ENCODE results near the gene ESR1.

ESR1 gene

DNA sequence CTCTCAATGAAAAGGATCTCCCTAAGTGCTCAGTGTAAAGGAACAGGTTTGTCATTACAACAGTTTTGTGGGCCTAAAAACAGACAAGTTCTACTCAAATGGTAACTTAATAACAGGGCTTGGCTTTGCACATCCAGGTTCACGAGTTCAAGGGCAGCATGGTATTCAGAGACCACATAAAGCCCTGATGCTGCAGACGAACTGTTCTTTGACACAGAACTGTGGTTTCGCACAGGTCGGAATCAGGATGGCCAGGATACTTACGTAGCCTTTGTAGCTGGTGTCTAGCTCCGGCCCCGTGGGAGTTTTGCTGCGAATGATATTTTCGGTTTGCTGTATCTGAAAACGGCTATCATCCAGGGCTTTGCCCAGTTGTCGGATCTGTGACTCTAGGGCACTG lies 335.9 kb downstream of the ESR1 start:
- FAIRE-seq = no peak

DNA sequence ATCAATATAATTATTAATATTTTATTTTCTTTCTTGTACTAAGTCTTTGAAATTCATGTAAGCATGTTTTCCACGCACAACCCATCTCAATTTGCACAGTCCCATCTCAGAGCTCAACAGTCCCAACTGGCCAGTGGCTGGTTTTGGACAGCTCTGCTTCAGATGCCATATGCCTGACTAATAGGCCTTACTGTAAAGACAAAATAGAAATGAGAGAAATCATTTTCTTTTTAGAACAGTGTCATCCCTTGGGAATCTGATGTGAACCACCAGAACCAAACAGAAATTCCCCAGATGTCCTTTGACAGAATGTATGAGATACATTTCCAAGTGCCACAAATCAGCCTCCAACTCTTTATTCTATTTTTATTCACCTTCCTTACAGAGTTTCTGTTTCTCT lies 338.9 kb downstream of the ESR1 start:
- no peak for FAIRE-seq

DNA sequence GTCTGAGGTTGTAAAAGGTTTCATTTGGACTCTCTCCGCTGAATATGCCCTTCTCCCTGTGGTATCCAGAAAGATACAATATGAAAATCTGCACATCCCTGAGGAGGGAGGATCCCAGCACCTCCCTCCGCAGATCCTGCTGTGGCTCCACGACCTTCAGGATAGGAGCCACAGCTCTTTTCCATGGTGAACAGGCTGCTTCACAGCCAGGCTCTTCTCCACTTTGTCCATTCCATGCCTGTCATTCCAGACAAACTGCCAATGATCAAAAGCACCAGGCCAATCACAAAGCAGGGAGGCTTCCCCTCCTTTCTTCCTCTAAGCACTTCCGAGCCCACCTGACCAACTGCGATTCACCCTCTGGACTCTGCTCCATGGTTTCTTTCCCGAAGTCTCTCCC lies 339.8 kb downstream of the ESR1 start:
- FAIRE-seq = no peak

DNA sequence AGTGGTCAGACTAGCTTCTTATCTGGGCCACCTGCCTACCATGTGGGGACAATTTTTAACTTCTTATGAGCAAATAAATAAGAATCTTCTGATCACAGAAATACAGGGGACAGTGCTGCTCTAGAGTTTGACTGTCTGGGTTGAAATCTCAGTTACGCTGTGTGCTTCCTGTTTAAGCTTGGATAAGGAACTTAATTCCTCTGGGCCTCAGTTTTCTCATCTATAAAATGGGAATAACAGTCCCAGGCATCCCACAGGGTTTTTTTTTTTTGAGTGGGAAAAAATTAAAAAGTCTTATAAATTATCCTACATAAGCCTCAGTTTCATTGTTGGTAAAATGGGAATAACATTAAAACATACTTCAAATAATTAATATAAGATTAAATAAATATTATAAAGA lies 340.9 kb downstream of the ESR1 start:
- no peak for FAIRE-seq

DNA sequence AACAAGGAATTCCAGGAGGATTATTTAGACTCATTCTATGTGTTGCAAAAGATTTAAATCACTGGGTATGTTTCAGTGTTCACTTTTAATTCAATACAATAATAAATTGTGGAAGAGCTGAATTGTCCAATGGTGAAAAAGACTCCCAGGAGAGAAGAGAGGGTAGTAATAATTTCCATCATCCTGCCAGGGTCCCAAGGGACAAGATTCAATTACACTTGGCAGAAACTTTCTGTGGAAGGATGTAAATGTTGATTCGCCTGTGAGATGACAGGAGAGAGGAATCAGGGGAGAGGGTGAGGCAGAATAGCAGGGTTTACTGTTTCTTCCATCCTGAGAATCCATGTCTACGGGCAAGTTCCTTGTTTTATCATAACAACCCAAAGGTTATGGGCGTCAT lies 342.7 kb downstream of the ESR1 start:
- FAIRE-seq = no peak

DNA sequence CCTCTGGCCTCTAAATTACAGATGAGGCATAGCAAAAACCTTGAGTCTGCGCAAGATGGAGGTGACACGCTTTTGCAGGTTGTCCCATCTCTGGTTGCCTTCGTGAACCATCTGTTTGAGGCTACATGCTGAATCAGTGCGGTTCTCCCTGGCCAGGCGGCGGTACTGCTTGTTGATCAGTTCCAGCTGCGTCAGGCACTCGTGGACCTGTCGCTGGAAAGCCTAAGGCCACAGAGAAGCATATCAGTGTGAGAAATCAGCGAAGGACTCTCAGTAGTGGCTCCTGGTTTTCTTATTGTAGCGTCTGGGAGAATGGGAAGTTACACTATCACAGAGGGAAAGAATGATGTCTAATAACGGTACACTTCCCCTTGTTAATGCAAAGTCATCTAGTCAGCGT lies 344.4 kb downstream of the ESR1 start:
- no peak for FAIRE-seq

DNA sequence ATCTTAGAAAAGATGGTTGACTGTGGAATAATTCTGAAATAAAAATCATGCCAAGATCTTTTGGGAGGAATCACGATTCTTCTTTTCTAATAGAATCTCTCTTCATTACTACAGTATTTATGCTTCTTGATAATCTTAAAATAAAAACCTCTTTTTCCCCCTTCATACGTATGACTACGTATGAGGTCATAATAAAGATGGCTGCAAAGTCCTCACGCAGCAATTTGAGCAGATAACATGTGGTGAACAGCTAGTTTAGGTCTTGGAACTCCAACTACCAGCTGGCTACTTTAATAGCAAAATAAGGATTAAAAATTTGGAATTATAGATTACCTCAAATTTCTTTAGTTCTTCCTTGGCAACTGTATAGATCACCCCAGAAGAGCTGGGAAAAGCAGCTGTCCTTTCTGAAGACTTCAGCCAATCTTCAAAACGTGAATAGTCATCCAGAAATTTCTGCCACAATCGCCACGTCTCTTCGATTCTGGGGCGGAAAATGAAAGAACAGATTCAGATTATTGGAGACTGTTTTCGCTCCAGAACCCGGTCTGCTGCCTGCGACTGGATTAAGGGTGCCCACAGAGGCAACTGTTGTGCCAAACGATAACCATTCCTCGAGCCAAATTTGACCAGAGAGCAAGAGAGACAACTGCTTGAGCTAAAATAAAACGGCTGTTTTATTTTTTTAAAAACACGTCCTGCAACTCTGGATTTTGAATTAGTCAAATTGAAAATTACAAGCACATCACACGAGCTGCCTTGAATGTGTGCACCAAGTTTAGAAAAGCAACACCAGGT lies 347.3 kb downstream of the ESR1 start:
- FAIRE-seq = no peak

DNA sequence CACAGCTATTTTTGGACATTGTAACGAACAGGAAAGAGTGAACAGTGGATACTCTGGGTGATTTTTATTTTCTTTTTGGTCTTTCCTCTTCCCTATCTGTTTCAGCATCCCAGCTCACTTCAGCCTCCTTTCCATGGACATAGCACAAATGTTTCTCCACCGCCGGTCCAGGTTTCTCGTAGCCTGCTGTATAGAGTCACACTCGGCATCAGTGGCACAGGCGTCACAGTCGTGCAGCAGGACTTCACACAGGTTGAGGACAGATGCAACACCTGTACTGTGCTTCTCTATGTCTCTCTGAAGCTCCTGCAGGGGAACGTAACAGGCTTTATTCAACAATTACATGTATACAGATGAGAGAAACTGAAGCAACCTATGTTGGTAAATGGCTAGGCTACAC lies 348.3 kb downstream of the ESR1 start:
- FAIRE-seq = no peak

DNA sequence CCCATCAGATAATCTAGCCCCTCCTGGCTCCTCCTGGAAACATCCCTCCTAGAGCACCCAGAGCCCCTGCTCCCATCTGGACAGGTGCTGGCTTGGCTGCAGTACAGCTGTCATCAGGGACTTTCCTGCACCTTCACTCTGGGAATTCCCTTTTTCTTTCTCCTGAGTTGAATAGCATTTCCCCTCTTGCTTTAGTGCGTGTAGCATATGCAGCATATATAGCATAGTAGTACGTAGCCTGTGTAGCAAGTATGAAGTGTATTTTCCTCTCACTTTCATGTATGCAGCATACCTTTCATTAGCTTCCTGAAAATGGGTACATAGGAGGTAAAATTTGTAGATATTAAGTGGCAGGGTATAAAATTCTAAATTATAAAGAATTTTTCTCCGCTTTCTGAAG lies 352.9 kb downstream of the ESR1 start:
- FAIRE-seq = no peak

DNA sequence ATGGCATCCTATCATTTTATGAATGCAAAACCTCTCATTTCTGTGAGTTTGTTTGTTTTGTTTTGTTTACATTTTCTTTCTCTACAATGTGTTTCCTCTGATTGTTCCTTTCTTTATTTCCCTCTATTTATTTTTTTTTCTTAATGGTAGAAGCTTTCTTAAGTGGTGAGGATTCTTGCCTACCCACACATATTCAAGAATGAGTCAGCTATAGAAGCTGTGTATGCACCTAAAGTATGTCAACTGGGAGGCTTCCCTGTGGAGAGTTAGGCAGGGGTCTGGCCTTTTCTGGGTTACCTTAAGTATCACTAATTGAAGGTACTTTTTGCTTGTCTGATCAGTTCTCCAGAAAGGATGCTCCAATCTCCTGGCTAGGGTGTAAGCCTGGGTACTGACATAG lies 354.0 kb downstream of the ESR1 start:
- no peak for FAIRE-seq

DNA sequence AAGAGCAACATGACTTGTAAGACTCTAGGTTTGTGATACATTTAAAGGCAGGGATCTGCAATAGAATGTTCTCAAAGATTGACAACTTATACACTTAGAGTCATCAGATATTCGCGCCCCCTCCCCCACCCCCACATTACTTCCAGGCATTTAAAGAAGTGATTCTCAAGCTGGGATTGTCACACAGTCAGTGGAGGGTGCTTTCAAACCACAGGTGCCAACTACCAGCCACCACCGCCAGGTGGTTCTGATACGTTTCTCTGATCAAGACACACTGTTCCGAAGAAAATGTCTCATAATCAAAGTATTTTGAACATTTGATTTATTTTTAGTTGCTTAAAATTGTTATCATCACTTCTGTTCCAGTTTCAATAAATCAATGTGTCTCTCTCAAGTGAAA lies 357.5 kb downstream of the ESR1 start:
- no peak for FAIRE-seq

DNA sequence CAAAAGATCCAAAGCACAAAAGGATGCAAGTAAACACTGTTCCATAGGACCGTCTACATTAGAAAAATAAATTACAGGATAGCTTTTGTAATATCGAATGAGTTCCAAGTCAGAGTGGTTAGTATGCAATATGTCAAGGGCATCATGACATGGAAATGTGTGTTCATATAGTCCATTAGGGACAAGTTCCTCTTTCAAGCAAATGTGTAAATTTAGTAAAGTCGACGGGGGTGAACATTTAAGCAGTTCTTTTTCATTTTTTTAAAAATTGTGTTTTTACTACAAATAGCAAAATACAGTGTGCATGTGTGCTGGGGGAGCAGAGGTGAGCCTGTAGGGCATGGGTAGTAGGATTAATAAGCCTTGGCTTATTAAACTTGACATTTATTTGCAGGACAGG lies 359.0 kb downstream of the ESR1 start:
- no peak for FAIRE-seq

DNA sequence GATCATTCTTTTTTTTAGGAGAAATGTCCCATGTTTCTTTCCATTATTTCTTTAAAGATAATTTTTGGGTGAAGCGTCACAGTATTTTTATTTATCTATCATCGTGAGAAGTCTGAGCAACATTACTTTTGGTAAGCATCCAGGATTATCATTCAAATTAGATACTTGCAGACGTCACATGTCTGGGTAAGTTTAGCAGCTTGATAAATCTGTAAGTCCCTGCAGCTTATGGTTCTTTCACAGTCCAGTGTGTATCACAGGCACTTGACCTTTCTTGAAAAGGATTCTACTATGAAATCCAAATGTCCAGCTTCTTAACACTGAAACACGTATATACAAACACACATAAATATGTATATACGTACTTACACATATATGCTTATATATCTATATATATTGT lies 359.4 kb downstream of the ESR1 start:
- no peak for FAIRE-seq

DNA sequence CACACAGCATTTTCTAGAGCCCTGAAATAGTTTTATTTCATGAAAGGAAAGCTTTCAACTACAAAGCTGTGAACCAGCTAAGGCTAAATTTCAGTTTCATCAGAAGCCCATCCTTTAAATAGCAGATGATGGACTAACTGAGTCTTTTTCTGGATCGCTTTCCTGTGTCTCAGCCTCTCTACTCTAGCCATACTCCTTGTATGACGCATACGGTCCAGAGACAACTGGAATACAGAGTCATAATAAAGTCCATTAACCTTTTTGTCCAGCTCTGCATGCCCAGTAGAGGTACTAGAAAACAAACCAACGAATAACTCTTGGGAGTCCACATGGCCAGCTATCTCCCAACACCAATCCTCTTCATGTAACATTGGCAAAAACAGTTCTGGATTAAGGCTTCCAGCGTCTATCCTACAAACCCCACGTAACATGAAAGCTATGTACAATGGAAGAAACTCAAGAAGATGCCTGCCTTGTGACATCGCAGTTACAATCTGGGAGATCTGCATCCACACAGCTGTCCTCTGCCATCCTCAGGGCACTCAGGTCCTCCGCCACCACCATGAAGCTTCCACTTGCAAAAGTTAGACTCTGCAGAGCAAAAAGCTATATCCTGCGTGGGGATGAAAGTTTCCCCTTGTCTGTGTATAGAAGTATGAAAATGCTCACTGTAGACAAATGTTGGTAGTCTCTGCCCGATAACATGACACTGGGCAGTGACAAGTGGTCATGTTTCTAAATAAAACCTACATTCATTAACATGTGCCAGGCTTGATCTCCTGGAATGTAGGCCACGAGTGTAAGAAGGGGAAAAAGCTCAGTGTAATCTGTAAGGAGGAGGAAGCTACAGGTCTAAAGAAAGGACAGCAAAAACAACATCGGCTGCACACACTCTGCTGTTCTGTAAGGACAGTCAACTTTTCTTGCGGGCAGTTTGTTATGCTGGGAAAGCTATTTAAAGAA lies 360.4 kb downstream of the ESR1 start:
- no peak for FAIRE-seq

DNA sequence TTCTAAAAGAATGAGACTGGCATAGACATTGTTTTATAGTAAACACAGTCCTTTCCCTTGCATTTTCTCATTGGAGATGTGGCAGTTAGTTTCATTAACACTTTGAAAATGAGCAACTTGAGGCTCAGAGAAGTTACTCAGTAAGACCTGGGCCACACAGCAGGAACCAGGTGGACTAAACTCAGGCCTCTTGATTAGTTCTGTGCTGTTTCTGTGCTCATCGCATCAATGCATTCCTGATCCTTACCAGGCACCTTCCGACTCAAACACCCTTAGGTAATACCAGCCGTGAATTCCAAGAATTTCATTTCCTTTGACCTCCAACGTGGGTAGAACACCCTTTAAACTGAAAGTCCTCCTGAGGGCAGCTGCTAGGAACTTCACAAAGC lies 362.8 kb downstream of the ESR1 start:
- no peak for FAIRE-seq

DNA sequence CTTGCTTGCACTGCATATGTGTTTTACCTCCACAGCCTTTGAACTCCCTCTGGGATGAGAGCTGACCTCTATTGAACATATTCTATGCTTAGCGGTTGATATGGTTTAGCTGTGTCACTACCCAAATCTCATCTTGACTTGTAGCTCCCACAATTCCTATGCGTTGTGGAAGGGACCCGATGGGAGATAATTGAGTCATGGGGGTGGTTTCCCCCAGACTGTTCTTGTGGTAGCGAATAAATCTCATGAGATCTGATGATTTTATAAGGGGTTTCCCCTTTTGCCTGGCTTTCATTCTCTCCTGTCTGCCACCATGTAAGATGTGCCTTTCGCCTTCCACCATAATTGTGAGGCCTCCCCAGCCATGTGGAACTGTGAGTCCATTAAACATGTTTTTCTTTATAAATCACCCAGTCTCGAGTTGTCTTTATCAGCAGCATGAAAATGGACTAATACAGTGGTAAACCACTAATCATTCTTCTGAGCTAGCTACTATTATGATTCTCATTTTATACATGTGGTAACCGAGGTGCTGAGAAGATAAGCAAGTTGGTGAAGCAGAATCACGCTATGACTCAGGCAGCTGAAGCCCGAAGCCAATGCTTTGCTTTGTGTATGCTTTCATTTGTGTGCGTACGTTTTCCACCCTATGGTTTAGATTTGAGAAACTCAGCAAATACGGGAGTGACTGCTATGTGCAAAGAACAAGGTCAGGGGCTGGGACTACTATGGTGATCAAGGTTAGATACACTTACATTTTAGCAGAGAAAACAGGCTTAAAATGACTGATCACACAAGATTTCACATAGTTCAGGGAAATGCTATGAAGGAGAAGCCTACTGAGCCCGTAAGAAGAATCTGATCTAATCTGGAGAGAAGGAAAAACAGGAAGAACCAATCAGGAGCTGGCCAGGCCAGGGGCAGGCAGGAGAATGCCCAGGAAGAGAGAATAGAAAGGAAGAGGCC lies 363.5 kb downstream of the ESR1 start:
- FAIRE-seq = peak; percentile 80

DNA sequence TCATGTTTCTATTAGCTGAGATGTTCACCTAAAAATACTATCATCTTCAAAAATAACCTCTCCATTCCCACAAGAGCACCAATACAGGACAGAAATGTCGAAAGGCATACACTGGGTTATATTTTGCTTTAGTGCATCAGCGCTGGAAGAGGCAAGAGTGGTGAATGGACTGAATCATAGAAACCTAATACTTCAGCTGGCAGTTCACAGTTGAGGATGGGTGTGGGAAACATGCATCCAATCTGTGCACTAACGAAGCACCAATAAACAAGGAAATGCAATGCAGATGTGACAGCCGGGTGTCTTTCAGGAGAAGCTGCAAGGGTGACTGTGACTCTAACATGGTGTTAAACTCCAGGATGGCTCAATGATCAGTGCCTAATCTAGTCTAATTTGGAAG lies 365.8 kb downstream of the ESR1 start:
- peak; percentile 75 for FAIRE-seq

DNA sequence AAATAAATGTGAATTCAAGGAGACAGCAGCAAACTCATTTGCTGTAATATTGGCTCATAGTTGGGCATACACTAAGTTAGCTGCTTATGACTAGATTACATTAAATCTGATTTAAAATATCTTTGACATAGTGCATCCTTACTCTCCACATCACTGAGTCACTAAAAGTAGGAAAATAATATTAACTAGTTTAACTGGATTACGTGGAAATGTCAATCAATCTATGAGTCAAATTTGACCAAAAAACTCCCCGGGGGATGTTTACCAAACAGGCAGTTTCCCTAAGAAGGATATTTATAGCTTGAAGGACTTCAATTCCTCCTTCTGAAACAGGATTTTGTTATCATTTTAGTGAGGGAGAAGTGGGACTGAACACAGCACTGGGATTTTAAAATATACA lies 366.5 kb downstream of the ESR1 start:
- FAIRE-seq = no peak

DNA sequence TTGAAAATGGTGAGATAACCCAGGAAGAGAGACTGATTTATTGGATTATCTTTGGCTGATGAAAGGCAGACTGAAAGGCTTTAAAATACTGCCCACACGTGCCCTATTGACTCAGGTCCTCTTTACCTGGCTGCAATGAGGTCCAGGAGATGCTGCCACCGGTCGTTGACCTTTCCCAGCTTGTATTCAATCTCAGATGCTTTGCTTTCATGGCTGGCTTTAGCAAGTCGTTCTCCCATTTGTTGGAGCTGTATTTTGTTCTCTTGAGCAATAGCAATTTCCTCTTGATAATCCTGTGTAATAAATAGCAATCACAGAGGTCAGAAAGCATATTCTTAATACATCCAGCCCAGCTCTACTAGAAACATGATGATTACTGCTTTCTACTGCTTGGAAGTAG lies 368.8 kb downstream of the ESR1 start:
- no peak for FAIRE-seq
